ENCODE data around the gene MOB1A.

MOB1A gene

GRCh38 chr2:74149247-74149525, 29.5 kb downstream of the MOB1A start:
- no peak for DNase-seq (ENCODE audit: low read depth)
- no peak for TF ChIP-seq CTCF (conservative IDR thresholded peaks at IDR 0.05; ENCODE audit: low read depth, low read length)

GRCh38 chr2:74148457-74149246, 30.0 kb downstream of the MOB1A start:
- H3K4me3 ChIP-seq (ENCODE audit: low read depth, low read length), result peak overlapping the region; percentile 81
- no peak for DNase-seq (ENCODE audit: low read depth)
- no peak for TF ChIP-seq CTCF (conservative IDR thresholded peaks at IDR 0.05; ENCODE audit: low read depth, low read length)

More at GRCh38 chr2:74149247-74149525, 29.5 kb downstream of the MOB1A start:
- no peak overlapping the region for H3K4me3 ChIP-seq (ENCODE audit: low read depth, low read length)

- peak; percentile 39 for TF ChIP-seq CTCF (conservative IDR thresholded peaks at IDR 0.05; ENCODE audit: low read depth, low read length)
- DNase-seq (ENCODE audit: low read depth), result peak; percentile 60
- H3K4me3 ChIP-seq (ENCODE audit: low read depth, low read length), result peak within 1 kb of the TSS; percentile 81
Observed at GRCh38 chr2:74147727-74148456, 30.8 kb downstream of the MOB1A start, which contains the start of gene BOLA3. Gene BOLA3, minus strand, starts transcription at chr2:74147912. Its CDS starts 38 bp downstream, at chr2:74147874.

- no peak for TF ChIP-seq CTCF (conservative IDR thresholded peaks at IDR 0.05; ENCODE audit: low read depth, low read length)
- H3K4me3 ChIP-seq (ENCODE audit: low read depth, low read length), result peak overlapping the region; percentile 81
- DNase-seq (ENCODE audit: low read depth), result peak; percentile 46
Observed at GRCh38 chr2:74146929-74147726, 31.6 kb downstream of the MOB1A start.

GRCh38 chr2:74142340-74142739, 36.3 kb downstream of the MOB1A start:
- H3K4me3 ChIP-seq (ENCODE audit: low read depth, low read length), result no peak overlapping the region
- peak; percentile 25 for TF ChIP-seq CTCF (conservative IDR thresholded peaks at IDR 0.05; ENCODE audit: low read depth, low read length)
- DNase-seq (ENCODE audit: low read depth), result peak; percentile 9

GRCh38 chr2:74138600-74139323, 39.9 kb downstream of the MOB1A start:
- H3K4me3 ChIP-seq (ENCODE audit: low read depth, low read length), result no peak overlapping the region
- no peak for DNase-seq (ENCODE audit: low read depth)

More at GRCh38 chr2:74138600-74139323, 39.9 kb downstream of the MOB1A start:
- peak; percentile 9 for TF ChIP-seq CTCF (conservative IDR thresholded peaks at IDR 0.05; ENCODE audit: low read depth, low read length)

Data from choroid plexus epithelial cell (primary cell).